ENCODE data around the gene ARSA. TPM values are rescaled to one million over a fixed set of nuclear protein-coding genes. Genes with fewer than 3 reads are reported as not detected.

The ARSA gene
- total RNA-seq, 1 experiment from 2014 or later: 10.3 TPM

DNA sequence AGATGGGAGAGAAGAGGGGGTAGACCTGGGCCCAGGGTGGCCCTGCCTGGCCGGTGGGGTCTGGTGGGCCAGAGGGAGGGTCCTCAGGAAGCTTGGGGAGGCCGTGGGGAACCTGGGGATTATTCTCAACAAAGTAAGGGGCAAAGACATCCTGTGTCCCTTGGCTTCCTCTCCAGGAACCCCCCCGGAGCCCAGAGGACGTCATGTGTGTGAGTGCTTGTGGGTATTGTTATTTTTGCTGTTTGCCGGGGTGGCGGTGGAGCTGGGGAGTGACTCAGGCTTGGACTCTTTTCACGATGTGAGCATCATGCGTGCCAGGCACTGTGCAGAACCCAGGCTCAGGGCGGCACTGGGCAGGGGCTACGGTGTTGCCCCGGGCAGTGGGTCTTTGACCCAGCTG lies 43.7 kb upstream of the ARSA start:
- Histone ChIP-seq H4K8ac (replicated peaks; ENCODE audit: insufficient read length, low read depth, low read length) (no peak overlapping the region), H3T11ph (ENCODE audit: low read length) (no peak overlapping the region), H4K91ac (ENCODE audit: insufficient read length, low read depth, low read length) (no peak overlapping the region), H3K27ac (ENCODE audit: insufficient read length, low read depth, low read length) (no peak overlapping the region), H3K9me3 (ENCODE audit: control insufficient read depth, low read depth, low read length) (no peaks in the 10 kb centered on the region), H3K4me1 (ENCODE audit: insufficient read depth, low read length) (no peaks in the 10 kb centered on the region; the same call in 1 of the 2 replicates), H2BK12ac (ENCODE audit: insufficient read length, low read depth, low read length) (no peak overlapping the region), H3K4me2 (ENCODE audit: insufficient read depth, insufficient read length, low read length) (no peak overlapping the region), H2BK15ac (ENCODE audit: low read depth, low read length) (no peak overlapping the region), H3K4ac (ENCODE audit: low read depth, low read length) (no peak overlapping the region), H3K23ac (ENCODE audit: insufficient read length, low read depth, low read length) (no peak overlapping the region), H3K14ac (ENCODE audit: insufficient read depth, low read length) (no peak overlapping the region), H4K5ac (ENCODE audit: insufficient read length, low read depth, low read length) (no peak overlapping the region), H3K23me2 (ENCODE audit: insufficient read length, low read depth, low read length, poor library complexity, severe bottlenecking) (peaks cover 8% of the 10 kb centered on the region), H2AK5ac (ENCODE audit: insufficient read length, low read length) (no peak overlapping the region), H3K18ac (ENCODE audit: insufficient read length, low read depth, low read length) (no peak overlapping the region), H3K9ac (ENCODE audit: extremely low read depth, insufficient read length, low read length) (no peak overlapping the region), H3K56ac (ENCODE audit: insufficient read length, low read depth, low read length) (no peak overlapping the region), H2BK5ac (ENCODE audit: insufficient read length, low read length) (no peak overlapping the region), H4K20me1 (ENCODE audit: control insufficient read depth, insufficient read depth, insufficient read length) (no peaks in the 10 kb centered on the region), H3K79me1 (ENCODE audit: insufficient read depth, low read depth, low read length, poor library complexity, severe bottlenecking) (no peaks in the 10 kb centered on the region), H2BK20ac (ENCODE audit: low read depth, low read length, poor library complexity, severe bottlenecking) (no peak overlapping the region), H3K27me3 (ENCODE audit: insufficient read depth, low read length) (peaks cover 6% of the 10 kb centered on the region; the same call in 1 of the 2 replicates), H3K79me2 (ENCODE audit: insufficient read depth, low read length) (no peaks in the 10 kb centered on the region), H2AFZ (ENCODE audit: low read length) (no peak overlapping the region), H2BK120ac (ENCODE audit: low read depth, low read length, poor library complexity, severe bottlenecking) (no peak overlapping the region)
- Mint-ChIP-seq H3K27ac (no peak overlapping the region), H3K4me1 (peaks cover 16 to 36% of the 10 kb centered on the region in 2 experiments), H3K36me3 (ENCODE audit: insufficient read depth in 1 of 3, low read depth in 3 of 3) (no peaks in the 10 kb centered on the region; a peak in 1 of 7 replicates), H3K27me3 (ENCODE audit: low read depth) (peaks cover 79% of the 10 kb centered on the region), H3K4me3 (no peak overlapping the region), H3K9me3 (peaks cover 0 to 2% of the 10 kb centered on the region in 2 experiments; a peak in 1 of 5 replicates)
- TF ChIP-seq, protein P1, sequence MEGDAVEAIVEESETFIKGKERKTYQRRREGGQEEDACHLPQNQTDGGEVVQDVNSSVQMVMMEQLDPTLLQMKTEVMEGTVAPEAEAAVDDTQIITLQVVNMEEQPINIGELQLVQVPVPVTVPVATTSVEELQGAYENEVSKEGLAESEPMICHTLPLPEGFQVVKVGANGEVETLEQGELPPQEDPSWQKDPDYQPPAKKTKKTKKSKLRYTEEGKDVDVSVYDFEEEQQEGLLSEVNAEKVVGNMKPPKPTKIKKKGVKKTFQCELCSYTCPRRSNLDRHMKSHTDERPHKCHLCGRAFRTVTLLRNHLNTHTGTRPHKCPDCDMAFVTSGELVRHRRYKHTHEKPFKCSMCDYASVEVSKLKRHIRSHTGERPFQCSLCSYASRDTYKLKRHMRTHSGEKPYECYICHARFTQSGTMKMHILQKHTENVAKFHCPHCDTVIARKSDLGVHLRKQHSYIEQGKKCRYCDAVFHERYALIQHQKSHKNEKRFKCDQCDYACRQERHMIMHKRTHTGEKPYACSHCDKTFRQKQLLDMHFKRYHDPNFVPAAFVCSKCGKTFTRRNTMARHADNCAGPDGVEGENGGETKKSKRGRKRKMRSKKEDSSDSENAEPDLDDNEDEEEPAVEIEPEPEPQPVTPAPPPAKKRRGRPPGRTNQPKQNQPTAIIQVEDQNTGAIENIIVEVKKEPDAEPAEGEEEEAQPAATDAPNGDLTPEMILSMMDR (conservative IDR thresholded peaks at IDR 0.05): no peak
- DNase-seq: no peak
- no CpG with 5 or more reads among the region's 11 CpGs for WGBS (ENCODE audit: extremely low coverage, insufficient read length, low lambda C conversion rate)

All from H9 (cell line).